ENCODE results near the gene NPL. TPM values are rescaled to one million over a fixed set of nuclear protein-coding genes. Genes with fewer than 3 reads are reported as not detected.

NPL gene
- total RNA-seq, 2 experiments from 2014 or later = 2.2 to 6.3 TPM

DNA sequence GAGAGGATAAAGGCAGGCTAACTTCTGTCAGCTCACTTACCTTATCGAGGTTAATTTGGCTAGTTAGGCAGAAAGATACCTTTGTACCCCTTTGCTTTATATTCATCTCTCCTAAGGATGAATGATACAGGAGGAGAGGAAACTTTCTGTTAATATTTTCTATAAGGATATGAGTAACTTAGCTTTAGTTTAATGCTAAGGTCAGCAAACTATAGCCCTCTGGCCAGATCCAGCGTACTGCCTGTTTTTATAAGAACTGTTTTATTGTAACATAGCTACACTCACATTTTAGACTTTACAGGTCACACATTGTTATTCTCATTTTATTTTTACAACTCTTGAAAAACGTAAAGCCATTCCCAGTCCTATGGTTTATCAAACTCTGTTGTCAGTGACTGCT lies 67.6 kb downstream of the NPL start:
- CTCF ChIA-PET (ENCODE audit: unreplicated experiment) = no interaction called here
- no peak overlapping the region for H2AFZ ChIP-seq (ENCODE audit: low read length)
- H3K4me2 ChIP-seq (ENCODE audit: low read length) = no peak overlapping the region
- no peaks in the 10 kb centered on the region for H3K9me3 ChIP-seq (ENCODE audit: low read length)
- peaks cover 55% of the 10 kb centered on the region for H3K79me2 ChIP-seq (ENCODE audit: insufficient read depth, low read depth, low read length)
- peaks cover 43% of the 10 kb centered on the region for H4K20me1 ChIP-seq (ENCODE audit: insufficient read depth, low read length)
- no peak for DNase-seq (ENCODE audit: low spot score)
- H3K36me3 ChIP-seq (ENCODE audit: insufficient read depth, low read length) = peaks cover 99% of the 10 kb centered on the region
- H3K4me1 ChIP-seq (ENCODE audit: insufficient read depth, low read length, poor library complexity, severe bottlenecking) = no peaks in the 10 kb centered on the region
- intact Hi-C loops (cut with micrococcal nuclease; ENCODE audit: unreplicated experiment) = no loop called here
- TF ChIP-seq, protein P1, sequence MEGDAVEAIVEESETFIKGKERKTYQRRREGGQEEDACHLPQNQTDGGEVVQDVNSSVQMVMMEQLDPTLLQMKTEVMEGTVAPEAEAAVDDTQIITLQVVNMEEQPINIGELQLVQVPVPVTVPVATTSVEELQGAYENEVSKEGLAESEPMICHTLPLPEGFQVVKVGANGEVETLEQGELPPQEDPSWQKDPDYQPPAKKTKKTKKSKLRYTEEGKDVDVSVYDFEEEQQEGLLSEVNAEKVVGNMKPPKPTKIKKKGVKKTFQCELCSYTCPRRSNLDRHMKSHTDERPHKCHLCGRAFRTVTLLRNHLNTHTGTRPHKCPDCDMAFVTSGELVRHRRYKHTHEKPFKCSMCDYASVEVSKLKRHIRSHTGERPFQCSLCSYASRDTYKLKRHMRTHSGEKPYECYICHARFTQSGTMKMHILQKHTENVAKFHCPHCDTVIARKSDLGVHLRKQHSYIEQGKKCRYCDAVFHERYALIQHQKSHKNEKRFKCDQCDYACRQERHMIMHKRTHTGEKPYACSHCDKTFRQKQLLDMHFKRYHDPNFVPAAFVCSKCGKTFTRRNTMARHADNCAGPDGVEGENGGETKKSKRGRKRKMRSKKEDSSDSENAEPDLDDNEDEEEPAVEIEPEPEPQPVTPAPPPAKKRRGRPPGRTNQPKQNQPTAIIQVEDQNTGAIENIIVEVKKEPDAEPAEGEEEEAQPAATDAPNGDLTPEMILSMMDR (conservative IDR thresholded peaks at IDR 0.05; ENCODE audit: low read length) = no peak
- TF ChIP-seq EZH2phosphoT487 (IDR thresholded peaks at IDR 0.05; ENCODE audit: borderline replicate concordance, low read depth, low read length) = no peak
- POLR2A ChIA-PET = interaction anchor here (2.2 kb wide), 1 partner anchor 10 kb away, joined by 6 read pairs; no protein-coding TSS in a partner anchor
- H3K9me2 ChIP-seq (ENCODE audit: insufficient read depth, low read length) = no peaks in the 10 kb centered on the region
- BruUV-seq (replicated peaks) = no TSS peak
- H3K4me3 ChIP-seq (ENCODE audit: low read depth, low read length, poor library complexity, severe bottlenecking) = no peak overlapping the region
- no peak overlapping the region for H3K27ac ChIP-seq (ENCODE audit: low read depth, low read length, poor library complexity, severe bottlenecking)

DNA sequence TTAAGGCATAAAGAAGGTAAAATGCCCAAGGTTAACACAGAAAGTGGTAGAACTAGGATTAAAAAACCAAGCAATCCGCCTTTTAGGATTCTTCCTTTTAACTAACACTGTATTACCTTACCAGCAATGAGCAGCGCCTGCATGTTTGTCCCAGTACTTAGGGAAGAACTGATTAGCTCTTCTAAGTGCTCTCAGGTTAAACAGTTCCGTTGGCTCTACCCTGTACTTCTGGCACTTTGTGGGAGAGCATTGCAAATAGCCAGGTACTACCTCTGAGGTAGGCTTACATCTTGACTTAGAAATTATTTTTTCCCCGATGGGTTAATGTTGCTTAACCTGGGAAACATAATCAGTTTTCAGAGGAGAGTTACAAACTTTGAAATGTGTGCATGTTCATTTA lies 71.1 kb downstream of the NPL start:
- ChIA-PET POLR2A (no interaction called here), CTCF (ENCODE audit: unreplicated experiment) (no interaction called here)
- no peak overlapping the region for H2AFZ ChIP-seq (ENCODE audit: low read length)
- intact Hi-C loops (cut with micrococcal nuclease; ENCODE audit: unreplicated experiment) = loop anchor here (2.0 kb wide), 1 partner anchor 14 kb away; no protein-coding TSS in a partner anchor
- peaks cover 48% of the 10 kb centered on the region; the same call in 1 of the 2 replicates for H3K79me2 ChIP-seq (ENCODE audit: insufficient read depth, low read depth, low read length)
- no TSS peak for BruUV-seq (replicated peaks)
- H3K9me3 ChIP-seq (ENCODE audit: low read length) = no peaks in the 10 kb centered on the region
- no peak overlapping the region for H3K4me2 ChIP-seq (ENCODE audit: low read length)
- no peak overlapping the region for H3K4me3 ChIP-seq (ENCODE audit: low read depth, low read length, poor library complexity, severe bottlenecking)
- DNase-seq (ENCODE audit: low spot score) = no peak
- no peaks in the 10 kb centered on the region for H3K9me2 ChIP-seq (ENCODE audit: insufficient read depth, low read length)
- H3K27ac ChIP-seq (ENCODE audit: low read depth, low read length, poor library complexity, severe bottlenecking) = no peak overlapping the region
- H3K4me1 ChIP-seq (ENCODE audit: insufficient read depth, low read length, poor library complexity, severe bottlenecking) = no peaks in the 10 kb centered on the region
- TF ChIP-seq, protein P1 (conservative IDR thresholded peaks at IDR 0.05; ENCODE audit: low read length) = no peak
- TF ChIP-seq EZH2phosphoT487 (IDR thresholded peaks at IDR 0.05; ENCODE audit: borderline replicate concordance, low read depth, low read length) = no peak
- H3K36me3 ChIP-seq (ENCODE audit: insufficient read depth, low read length) = peaks cover 99% of the 10 kb centered on the region
- peaks cover 32% of the 10 kb centered on the region for H4K20me1 ChIP-seq (ENCODE audit: insufficient read depth, low read length)

DNA sequence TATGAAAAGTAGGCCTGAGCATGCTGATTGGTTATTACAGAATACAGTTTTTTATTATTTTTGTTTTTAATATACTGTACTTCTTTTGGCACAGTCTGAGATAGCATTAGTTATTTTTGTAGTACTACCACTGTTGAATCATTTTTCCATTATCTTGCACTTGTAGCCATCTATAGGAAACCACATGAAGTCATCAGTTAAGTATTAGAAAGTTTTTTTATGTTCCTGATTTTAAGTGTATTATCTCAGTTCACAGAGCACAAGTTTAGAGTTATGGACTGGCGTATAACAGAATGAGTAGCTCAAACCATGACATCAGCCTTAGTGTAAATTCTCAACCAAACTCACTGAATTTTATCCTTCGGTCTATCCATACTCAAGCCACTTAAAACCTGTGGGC lies 72.4 kb downstream of the NPL start:
- H3K4me2 ChIP-seq (ENCODE audit: low read length) = no peak overlapping the region
- CTCF ChIA-PET (ENCODE audit: unreplicated experiment) = no interaction called here
- no peak overlapping the region for H2AFZ ChIP-seq (ENCODE audit: low read length)
- TF ChIP-seq EZH2phosphoT487 (IDR thresholded peaks at IDR 0.05; ENCODE audit: borderline replicate concordance, low read depth, low read length) = no peak
- TF ChIP-seq, protein P1 (conservative IDR thresholded peaks at IDR 0.05; ENCODE audit: low read length) = no peak
- peaks cover 44% of the 10 kb centered on the region; the same call in 1 of the 2 replicates for H3K79me2 ChIP-seq (ENCODE audit: insufficient read depth, low read depth, low read length)
- DNase-seq (ENCODE audit: low spot score) = no peak
- no peak overlapping the region for H3K27ac ChIP-seq (ENCODE audit: low read depth, low read length, poor library complexity, severe bottlenecking)
- no peak overlapping the region for H3K4me3 ChIP-seq (ENCODE audit: low read depth, low read length, poor library complexity, severe bottlenecking)
- POLR2A ChIA-PET = interaction anchor here (0.6 to 1.0 kb wide), 2 partner anchors 9 to 47 kb away, joined by 3 read pairs; no protein-coding TSS in a partner anchor
- H4K20me1 ChIP-seq (ENCODE audit: insufficient read depth, low read length) = peaks cover 26% of the 10 kb centered on the region
- intact Hi-C loops (cut with micrococcal nuclease; ENCODE audit: unreplicated experiment) = loop anchor here (2.0 kb wide), 1 partner anchor 13 kb away; no protein-coding TSS in a partner anchor
- no peaks in the 10 kb centered on the region for H3K4me1 ChIP-seq (ENCODE audit: insufficient read depth, low read length, poor library complexity, severe bottlenecking)
- BruUV-seq (replicated peaks) = no TSS peak
- no peaks in the 10 kb centered on the region for H3K9me2 ChIP-seq (ENCODE audit: insufficient read depth, low read length)
- H3K36me3 ChIP-seq (ENCODE audit: insufficient read depth, low read length) = peaks cover 99% of the 10 kb centered on the region
- no peaks in the 10 kb centered on the region for H3K9me3 ChIP-seq (ENCODE audit: low read length)

Measured in OCI-LY7 (cell line).